ENCODE measurements around the gene TMEM106B.
"Not testable (repeated sequence)": the region's sequence is repeated elsewhere in the genome, so short reads cannot be mapped to it uniquely, and the experiment has no call there.

The TMEM106B gene

DNA sequence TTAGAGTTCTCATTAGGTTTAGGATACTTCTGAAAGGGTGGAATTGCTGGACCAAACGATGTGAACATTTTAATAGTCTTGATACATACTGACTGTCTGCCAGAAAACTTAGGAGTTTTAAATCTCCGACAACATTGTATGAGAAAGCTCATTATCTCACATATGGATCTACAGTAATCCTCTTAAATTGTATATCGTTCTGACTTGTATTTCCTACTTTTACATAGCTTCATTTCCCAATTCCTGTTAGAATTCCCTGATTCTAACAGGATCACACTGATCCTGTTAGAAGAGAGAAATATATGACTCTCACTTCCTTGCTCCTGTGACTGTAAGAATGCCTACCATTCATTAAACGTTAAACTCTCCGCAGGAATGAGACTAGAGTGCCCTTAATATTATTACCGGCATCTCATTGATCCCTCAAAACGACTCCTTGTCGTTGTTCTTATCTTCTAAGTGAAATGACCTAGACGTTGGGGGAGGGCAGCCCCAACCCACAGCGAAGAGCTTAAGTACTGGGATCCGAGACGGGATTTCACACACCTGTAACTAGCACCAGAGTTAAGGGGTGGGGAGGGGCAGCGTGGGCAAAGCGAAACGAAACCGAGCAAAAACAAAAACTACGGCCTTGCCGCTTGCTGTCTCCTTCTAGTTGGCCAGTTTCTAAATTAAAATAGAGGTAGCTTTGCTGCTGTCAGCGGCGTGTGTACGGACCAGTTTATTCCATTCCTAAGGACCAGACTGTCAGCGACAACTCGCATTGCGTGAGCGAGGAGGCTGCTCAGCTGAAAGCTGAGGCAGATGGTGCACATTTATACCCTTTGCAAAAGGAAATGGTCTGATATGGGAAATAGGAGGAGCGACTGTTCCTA, 678 bp upstream of the TMEM106B start:
- peak overlapping the region; percentile 85 for H2AFZ ChIP-seq (ENCODE audit: low read depth, low read length)
- peaks cover 13% of the 10 kb centered on the region for H3K27me3 ChIP-seq (ENCODE audit: insufficient read depth, low read length)
- H3K4me1 ChIP-seq (ENCODE audit: insufficient read depth, low read length) = peaks cover 15% of the 10 kb centered on the region
- H3K9me3 ChIP-seq (ENCODE audit: low read length) = no peaks in the 10 kb centered on the region
- peaks cover 6% of the 10 kb centered on the region for H3K36me3 ChIP-seq (ENCODE audit: insufficient read depth, low read length)
- H3K4me3 ChIP-seq (ENCODE audit: low read length) = peak overlapping the region; percentile 76

DNA sequence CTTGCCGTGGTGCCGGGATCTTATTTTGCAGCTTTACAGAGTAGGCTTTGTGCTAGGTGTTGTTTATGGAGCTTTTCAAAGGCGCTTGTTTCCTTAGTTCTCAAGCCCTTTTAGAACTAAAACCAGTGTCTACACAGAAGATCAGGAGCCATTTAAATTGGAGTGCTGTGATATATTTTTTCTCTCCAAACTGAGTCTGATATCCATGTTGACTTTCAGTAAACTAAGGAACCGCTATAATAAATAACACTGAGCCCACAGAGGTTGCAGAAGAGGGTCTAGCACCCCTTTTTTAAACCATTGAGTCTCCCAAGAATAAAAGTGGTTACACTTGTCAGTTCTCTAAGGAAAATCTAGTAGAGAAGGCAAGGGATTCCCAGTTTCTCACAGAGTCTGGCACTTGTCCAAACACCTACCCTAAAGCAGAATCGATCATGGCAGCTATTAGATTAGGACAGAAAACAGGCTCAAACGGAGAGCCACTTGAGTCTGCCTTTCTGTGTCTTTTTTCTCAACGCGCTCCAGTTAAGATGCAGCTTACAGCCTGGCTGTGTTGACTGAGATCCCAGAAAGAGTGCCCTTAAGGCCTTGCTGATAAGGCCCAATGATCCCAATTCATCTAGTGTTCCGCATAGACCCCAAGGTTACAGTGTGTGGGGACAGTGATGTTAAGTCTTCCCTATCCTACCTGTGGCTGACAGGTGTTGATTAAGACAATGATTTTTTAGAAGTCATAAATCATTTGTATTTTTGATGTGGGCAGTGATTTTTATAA, 804 bp downstream of the TMEM106B start:
- Histone ChIP-seq H3K9me3 (ENCODE audit: low read length) (no peaks in the 10 kb centered on the region), H3K27me3 (ENCODE audit: insufficient read depth, low read length) (peaks cover 13% of the 10 kb centered on the region), H3K4me1 (ENCODE audit: insufficient read depth, low read length) (peaks cover 15% of the 10 kb centered on the region), H2AFZ (ENCODE audit: low read depth, low read length) (peak overlapping the region; percentile 85), H3K4me3 (ENCODE audit: low read length) (peak overlapping the region; percentile 76), H3K36me3 (ENCODE audit: insufficient read depth, low read length) (peaks cover 14% of the 10 kb centered on the region)

DNA sequence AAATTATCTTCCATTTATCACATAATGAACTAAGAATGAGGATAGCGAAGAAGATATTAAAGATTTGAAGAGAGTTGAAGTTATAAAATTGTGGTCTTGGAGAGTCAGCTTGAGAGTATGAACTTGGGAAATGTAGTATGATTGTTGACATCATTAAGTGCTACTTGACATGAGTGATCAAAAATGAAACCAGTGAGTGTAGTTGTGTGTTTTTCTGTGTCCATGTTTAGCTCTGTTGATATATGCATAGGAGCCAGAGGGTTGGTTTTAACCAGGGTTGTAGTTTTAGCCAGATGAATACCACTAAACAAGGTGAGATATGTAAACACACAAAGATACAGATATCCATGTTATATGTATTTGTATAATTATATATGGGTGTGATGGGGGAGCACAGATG, 6.2 kb downstream of the TMEM106B start:
- H3K4me1 ChIP-seq (ENCODE audit: insufficient read depth, low read length) = peaks cover 19% of the 10 kb centered on the region
- no peak overlapping the region for H3K4me3 ChIP-seq (ENCODE audit: low read length)
- no peak overlapping the region for H2AFZ ChIP-seq (ENCODE audit: low read depth, low read length)
- no peaks in the 10 kb centered on the region for H3K9me3 ChIP-seq (ENCODE audit: low read length)
- H3K27me3 ChIP-seq (ENCODE audit: insufficient read depth, low read length) = no peaks in the 10 kb centered on the region
- peaks cover 33% of the 10 kb centered on the region for H3K36me3 ChIP-seq (ENCODE audit: insufficient read depth, low read length)

DNA sequence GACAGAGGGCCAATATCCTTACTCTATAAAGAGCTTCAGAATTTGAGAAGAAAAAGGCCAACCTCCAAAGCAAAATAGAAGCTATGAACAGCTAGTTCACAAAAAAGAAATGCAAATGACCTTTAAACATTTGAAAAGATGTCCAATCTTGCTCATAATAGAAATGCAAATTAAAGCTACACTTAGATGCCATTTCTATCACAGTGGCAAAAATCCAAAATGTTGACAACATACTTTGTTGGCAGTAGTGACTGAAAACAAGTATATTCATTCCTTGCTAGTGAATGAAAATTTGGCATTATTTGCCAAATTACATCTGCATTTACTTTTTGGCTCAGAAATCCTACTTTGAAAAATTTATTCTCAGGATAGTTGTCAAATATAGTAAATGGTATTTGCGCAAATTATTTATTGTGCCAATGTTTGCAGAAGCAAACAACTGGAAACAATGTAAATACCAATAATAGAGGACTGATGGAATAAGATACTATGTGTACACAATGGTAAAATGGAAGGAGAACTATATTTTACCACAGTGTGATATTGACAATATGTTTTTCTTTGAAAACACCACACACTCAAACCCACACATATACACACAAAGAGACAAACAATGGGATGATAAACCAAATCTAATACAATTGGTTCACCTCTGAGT, 9.4 kb downstream of the TMEM106B start:
- Histone ChIP-seq H3K4me1 (ENCODE audit: insufficient read depth, low read length) (peaks cover 12% of the 10 kb centered on the region), H3K27me3 (ENCODE audit: insufficient read depth, low read length) (no peaks in the 10 kb centered on the region), H2AFZ (ENCODE audit: low read depth, low read length) (no peak overlapping the region), H3K36me3 (ENCODE audit: insufficient read depth, low read length) (peaks cover 37% of the 10 kb centered on the region), H3K4me3 (ENCODE audit: low read length) (no peak overlapping the region), H3K9me3 (ENCODE audit: low read length) (no peaks in the 10 kb centered on the region)

DNA sequence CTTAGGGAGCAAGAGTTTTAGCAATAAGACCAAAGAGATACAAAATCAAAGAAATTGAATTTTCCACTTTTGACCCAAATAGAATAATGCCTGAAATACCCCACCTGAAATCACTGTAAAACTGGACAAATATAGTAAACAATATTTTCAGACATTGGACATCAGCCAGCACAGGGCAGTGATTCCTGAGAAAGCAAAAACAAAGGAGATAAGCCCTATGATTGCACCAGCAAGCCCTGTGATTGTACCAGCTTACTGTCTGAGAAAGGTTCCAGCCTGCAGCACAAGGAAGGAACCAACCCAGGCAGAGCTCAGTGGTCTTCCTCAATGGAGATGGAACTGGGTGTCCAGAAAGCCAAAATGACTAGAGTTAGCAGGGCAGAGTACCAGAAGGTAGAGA, 10.3 kb downstream of the TMEM106B start:
- H3K27me3 ChIP-seq (ENCODE audit: insufficient read depth, low read length) = no peaks in the 10 kb centered on the region
- H3K9me3 ChIP-seq (ENCODE audit: low read length) = no peaks in the 10 kb centered on the region
- H3K36me3 ChIP-seq (ENCODE audit: insufficient read depth, low read length) = peaks cover 30% of the 10 kb centered on the region
- H2AFZ ChIP-seq (ENCODE audit: low read depth, low read length) = no peak overlapping the region
- peaks cover 12% of the 10 kb centered on the region for H3K4me1 ChIP-seq (ENCODE audit: insufficient read depth, low read length)
- no peak overlapping the region for H3K4me3 ChIP-seq (ENCODE audit: low read length)

DNA sequence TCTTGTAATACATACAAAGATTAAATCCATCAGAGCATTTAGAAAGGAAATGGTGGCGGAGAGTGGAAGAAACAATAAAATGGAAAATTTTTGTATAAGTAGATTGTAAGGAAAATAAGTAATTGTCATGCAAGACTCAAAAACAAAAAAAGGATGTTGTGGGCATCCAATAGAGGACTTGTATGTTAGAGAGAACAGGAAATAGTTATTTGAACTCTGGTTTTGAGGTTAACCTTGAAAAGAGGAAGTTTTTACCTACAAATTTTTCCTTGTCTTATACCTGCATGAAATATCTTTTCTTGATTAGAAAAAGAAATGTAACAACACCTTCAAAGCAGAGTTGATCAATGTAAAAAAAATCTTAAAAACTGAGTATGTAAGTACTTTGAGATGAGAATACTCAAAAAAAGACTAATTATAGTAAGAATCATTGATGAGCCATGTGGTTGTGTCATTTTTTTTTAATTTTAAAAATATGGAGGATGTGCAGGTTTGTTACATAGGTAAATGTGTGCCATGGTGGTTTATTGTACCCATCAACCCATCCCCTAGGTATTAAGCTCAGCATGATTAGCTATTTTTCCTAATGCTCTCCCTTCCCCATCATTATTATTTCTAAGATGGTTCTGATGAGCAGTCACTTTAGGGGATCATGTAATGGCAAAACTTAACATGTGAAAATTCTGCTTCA, 11.9 kb downstream of the TMEM106B start:
- H3K27me3 ChIP-seq (ENCODE audit: insufficient read depth, low read length) = no peaks in the 10 kb centered on the region
- H3K36me3 ChIP-seq (ENCODE audit: insufficient read depth, low read length) = peaks cover 32% of the 10 kb centered on the region
- H2AFZ ChIP-seq (ENCODE audit: low read depth, low read length) = no peak overlapping the region
- H3K9me3 ChIP-seq (ENCODE audit: low read length) = no peaks in the 10 kb centered on the region
- no peak overlapping the region for H3K4me3 ChIP-seq (ENCODE audit: low read length)
- H3K4me1 ChIP-seq (ENCODE audit: insufficient read depth, low read length) = peaks cover 12% of the 10 kb centered on the region

DNA sequence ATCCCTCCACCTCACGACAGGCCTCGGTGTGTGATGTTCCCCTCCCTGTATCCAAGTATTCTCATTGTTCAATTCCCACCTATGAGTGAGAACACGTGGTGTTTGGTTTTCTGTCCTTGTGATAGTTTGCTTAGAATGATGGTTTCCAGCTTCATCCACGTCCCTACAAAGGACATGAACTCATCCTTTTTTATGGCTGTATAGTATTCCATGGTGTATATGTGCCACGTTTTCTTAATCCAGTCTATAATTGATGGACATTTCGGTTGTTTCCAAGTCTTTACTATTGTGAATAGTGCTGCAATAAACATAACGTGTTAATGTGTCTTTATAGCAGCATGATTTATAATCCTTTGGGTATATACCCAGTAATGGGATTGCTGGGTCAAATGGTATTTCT, 13.9 kb downstream of the TMEM106B start:
- not testable (repeated sequence) for H3K9me3 ChIP-seq (ENCODE audit: low read length); H3K27me3 ChIP-seq (ENCODE audit: insufficient read depth, low read length); H3K4me1 ChIP-seq (ENCODE audit: insufficient read depth, low read length); H2AFZ ChIP-seq (ENCODE audit: low read depth, low read length); H3K4me3 ChIP-seq (ENCODE audit: low read length)
- H3K36me3 ChIP-seq (ENCODE audit: insufficient read depth, low read length) = peaks cover 24% of the 10 kb centered on the region

DNA sequence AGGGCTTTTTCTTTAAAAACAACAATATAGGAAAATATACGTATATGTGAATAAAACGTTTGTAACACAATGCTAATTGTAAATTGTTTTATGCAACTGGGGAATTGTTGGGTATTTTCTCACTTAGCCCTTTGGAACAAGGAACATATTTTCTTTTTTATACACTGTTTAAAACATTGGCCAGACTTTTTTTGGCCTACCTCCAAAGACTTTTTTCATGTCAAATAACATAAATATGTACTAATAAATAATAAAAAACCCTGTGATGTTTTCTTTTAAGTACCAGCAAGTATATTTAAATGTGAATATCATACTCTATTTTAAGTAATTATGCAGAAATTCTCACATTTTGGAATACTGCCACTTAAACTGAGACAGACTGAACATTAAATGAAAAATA, 15.7 kb downstream of the TMEM106B start:
- no peak overlapping the region for H2AFZ ChIP-seq (ENCODE audit: low read depth, low read length)
- no peaks in the 10 kb centered on the region for H3K27me3 ChIP-seq (ENCODE audit: insufficient read depth, low read length)
- H3K4me1 ChIP-seq (ENCODE audit: insufficient read depth, low read length) = no peaks in the 10 kb centered on the region
- peaks cover 23% of the 10 kb centered on the region for H3K36me3 ChIP-seq (ENCODE audit: insufficient read depth, low read length)
- no peaks in the 10 kb centered on the region for H3K9me3 ChIP-seq (ENCODE audit: low read length)
- H3K4me3 ChIP-seq (ENCODE audit: low read length) = no peak overlapping the region

DNA sequence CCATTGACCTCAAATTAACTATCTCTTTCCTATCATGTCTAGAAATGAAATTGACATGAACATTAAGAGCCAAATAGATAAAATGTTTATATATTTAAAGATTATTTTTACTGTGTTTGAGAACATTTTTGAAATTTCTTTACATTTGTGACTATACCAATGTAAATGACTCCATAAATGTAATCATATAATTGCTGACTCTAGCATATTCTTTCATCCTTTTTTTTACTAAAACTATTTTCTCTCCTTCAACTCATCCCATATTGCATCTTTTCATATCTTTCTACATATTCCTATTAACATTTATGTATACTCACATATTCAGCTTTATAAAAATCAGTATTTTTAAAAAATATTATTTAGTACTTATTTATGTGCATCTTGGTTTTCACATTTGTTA, 16.9 kb downstream of the TMEM106B start:
- Histone ChIP-seq H3K4me3 (ENCODE audit: low read length) (no peak overlapping the region), H3K36me3 (ENCODE audit: insufficient read depth, low read length) (peaks cover 25% of the 10 kb centered on the region), H3K4me1 (ENCODE audit: insufficient read depth, low read length) (no peaks in the 10 kb centered on the region), H2AFZ (ENCODE audit: low read depth, low read length) (no peak overlapping the region), H3K9me3 (ENCODE audit: low read length) (no peaks in the 10 kb centered on the region), H3K27me3 (ENCODE audit: insufficient read depth, low read length) (no peaks in the 10 kb centered on the region)

DNA sequence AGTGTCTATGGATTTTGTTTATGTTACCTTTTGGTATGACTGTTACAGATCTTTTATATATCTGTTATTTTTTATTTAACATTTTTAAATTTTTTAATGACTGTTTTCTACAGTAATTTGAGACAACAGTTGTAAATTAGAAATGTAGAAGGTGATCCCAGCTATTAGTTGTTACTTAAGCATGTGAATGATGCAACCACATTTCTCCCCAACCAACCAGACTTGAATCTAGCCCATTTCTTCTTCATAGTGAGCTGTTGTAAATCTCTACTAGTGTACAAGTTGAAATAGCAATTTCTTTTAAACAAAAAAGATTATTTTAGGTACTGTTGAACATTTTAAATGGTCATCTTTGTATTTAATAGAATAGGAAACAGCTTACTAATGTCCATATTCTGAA, 18.0 kb downstream of the TMEM106B start:
- H3K27me3 ChIP-seq (ENCODE audit: insufficient read depth, low read length) = no peaks in the 10 kb centered on the region
- no peak overlapping the region for H3K4me3 ChIP-seq (ENCODE audit: low read length)
- no peak overlapping the region for H2AFZ ChIP-seq (ENCODE audit: low read depth, low read length)
- no peaks in the 10 kb centered on the region for H3K9me3 ChIP-seq (ENCODE audit: low read length)
- H3K36me3 ChIP-seq (ENCODE audit: insufficient read depth, low read length) = peaks cover 24% of the 10 kb centered on the region
- H3K4me1 ChIP-seq (ENCODE audit: insufficient read depth, low read length) = no peaks in the 10 kb centered on the region

DNA sequence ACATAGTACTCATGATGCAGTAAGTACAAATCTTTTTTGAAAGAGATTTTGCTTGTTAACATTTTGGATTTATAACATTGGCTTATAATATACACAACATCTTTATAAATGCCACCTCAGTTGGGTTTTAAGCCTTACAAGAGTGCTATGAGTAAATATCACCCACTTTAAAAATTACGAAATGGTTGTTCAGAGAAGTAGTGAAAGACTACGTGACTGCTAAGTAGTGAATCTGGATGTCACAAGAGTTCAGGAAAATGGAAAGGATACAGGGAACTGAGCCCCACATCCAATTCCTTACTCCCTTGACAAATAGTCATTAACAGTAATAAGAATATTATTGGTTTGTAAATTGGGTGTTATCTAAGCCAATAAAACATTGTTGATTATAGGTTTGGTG, 20.0 kb downstream of the TMEM106B start:
- Histone ChIP-seq H3K27me3 (ENCODE audit: insufficient read depth, low read length) (no peaks in the 10 kb centered on the region), H2AFZ (ENCODE audit: low read depth, low read length) (no peak overlapping the region), H3K36me3 (ENCODE audit: insufficient read depth, low read length) (peaks cover 17% of the 10 kb centered on the region), H3K4me3 (ENCODE audit: low read length) (no peak overlapping the region), H3K9me3 (ENCODE audit: low read length) (no peaks in the 10 kb centered on the region), H3K4me1 (ENCODE audit: insufficient read depth, low read length) (no peaks in the 10 kb centered on the region)

DNA sequence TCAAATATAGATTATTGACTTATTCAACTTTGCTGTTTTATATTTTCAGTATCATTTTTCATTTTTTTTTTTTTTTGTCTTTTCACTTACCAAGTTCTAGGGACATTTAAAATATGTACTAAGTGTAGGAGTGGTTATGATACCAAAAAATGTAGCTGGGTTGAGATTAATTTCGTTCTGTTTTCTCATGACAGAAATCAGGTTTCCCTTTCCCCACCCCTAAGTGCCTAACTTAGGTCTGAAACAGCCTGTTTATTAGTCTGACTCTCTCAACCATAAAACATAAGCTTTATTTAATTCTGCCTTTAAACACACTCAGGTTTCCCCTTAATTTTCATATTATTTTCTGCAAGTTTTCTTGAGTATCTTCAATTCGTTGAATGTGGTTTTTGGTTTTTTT, 22.1 kb downstream of the TMEM106B start:
- H3K9me3 ChIP-seq (ENCODE audit: low read length) = peaks cover 4% of the 10 kb centered on the region
- peaks cover 19% of the 10 kb centered on the region for H3K36me3 ChIP-seq (ENCODE audit: insufficient read depth, low read length)
- H3K27me3 ChIP-seq (ENCODE audit: insufficient read depth, low read length) = no peaks in the 10 kb centered on the region
- H3K4me1 ChIP-seq (ENCODE audit: insufficient read depth, low read length) = no peaks in the 10 kb centered on the region
- H3K4me3 ChIP-seq (ENCODE audit: low read length) = no peak overlapping the region
- H2AFZ ChIP-seq (ENCODE audit: low read depth, low read length) = no peak overlapping the region

Measured in neuron (in vitro differentiated cells).